Calu3 (cell line): ENCODE measurements around the gene BHMT. TPM values are rescaled to one million over a fixed set of nuclear protein-coding genes. Genes with fewer than 3 reads are reported as not detected.
"Not testable (repeated sequence)": the region's sequence is repeated elsewhere in the genome, so short reads cannot be mapped to it uniquely, and the experiment has no call there.

Experiments used
- BruUV-seq: library from RNA; stranded (reverse); fragments of 400-500 nt; replicated peaks from 2 replicates; lab custom pipeline; 2021; lab: Mats Ljungman, UMichigan
- CTCF ChIA-PET: fragments of 300-600 bp; sonication (Branson Sonifier 250); formaldehyde crosslinking; loops from one replicate; lab custom pipeline; 2022; ENCODE audit warnings: antibody characterized with exemption; lab: Charles Lee
- DNase-seq: peaks from one replicate; pipeline ENCODE4 v3.0.0; 2022
- H3K27ac Mint-ChIP-seq: one replicate; pipeline ENCODE4 v1.8.0; 2022; ENCODE audit warnings: mixed read lengths; ENCODE audit not compliant: unreplicated experiment
- H3K27me3 Mint-ChIP-seq: one replicate; pipeline ENCODE4 v1.8.0; 2022; ENCODE audit warnings: mixed read lengths; ENCODE audit not compliant: unreplicated experiment
- H3K36me3 Mint-ChIP-seq: one replicate; pipeline ENCODE4 v1.8.0; 2022; ENCODE audit warnings: mild to moderate bottlenecking, moderate library complexity, mixed read lengths; ENCODE audit not compliant: insufficient read depth, unreplicated experiment
- H3K4me1 Mint-ChIP-seq: one replicate; pipeline ENCODE4 v1.8.0; 2022; ENCODE audit warnings: mild to moderate bottlenecking, low read depth, mixed read lengths; ENCODE audit not compliant: unreplicated experiment
- H3K4me3 Mint-ChIP-seq: one replicate; pipeline ENCODE4 v1.8.0; 2022; ENCODE audit warnings: mild to moderate bottlenecking, low read depth, moderate library complexity, mixed read lengths; ENCODE audit not compliant: unreplicated experiment
- H3K9me3 Mint-ChIP-seq: one replicate; pipeline ENCODE4 v1.8.0; 2022; ENCODE audit warnings: low read depth, mixed read lengths; ENCODE audit not compliant: unreplicated experiment
- CTCF ChIP-seq: fragments of 200-600 bp; IDR thresholded peaks from one replicate; pipeline ENCODE4 v1.8.0; 2022; ENCODE audit warnings: antibody characterized with exemption; ENCODE audit not compliant: unreplicated experiment
- intact Hi-C: fragments of 100-400 bp; cut with micrococcal nuclease; formaldehyde crosslinking; loops from one replicate; pipeline ENCODE4 v1.10.0; 2022; ENCODE audit not compliant: unreplicated experiment
- total RNA-seq: library from RNA; stranded (reverse); gene quantifications from 2 replicates; pipeline ENCODE4 v1.2.3, GENCODE V29; 2022

Gene BHMT
- total RNA-seq, 1 experiment from 2014 or later = not detected

- intact Hi-C loops = no loop called here
- no peaks in the 10 kb centered on the region for H3K36me3 Mint-ChIP-seq
- no peaks in the 10 kb centered on the region for H3K9me3 Mint-ChIP-seq
- CTCF ChIA-PET = interaction anchor here (1.2 kb wide), 1 partner anchor 23 kb away, joined by 3 read pairs; no protein-coding TSS in a partner anchor
- no peaks in the 10 kb centered on the region for H3K27me3 Mint-ChIP-seq
- DNase-seq = no peak
- H3K27ac Mint-ChIP-seq = no peak overlapping the region
- BruUV-seq = no TSS peak
- H3K4me3 Mint-ChIP-seq = no peak overlapping the region
- TF ChIP-seq CTCF = no peak
- no peaks in the 10 kb centered on the region for H3K4me1 Mint-ChIP-seq
These were observed 45.7 kb downstream of the BHMT start for GRCh38 chr5:79157305-79157704.

- CTCF ChIA-PET = interaction anchor here (0.5 kb wide), 1 partner anchor 14 kb away, joined by 3 read pairs; no protein-coding TSS in a partner anchor
- DNase-seq, BruUV-seq, H3K4me1 Mint-ChIP-seq, H3K27me3 Mint-ChIP-seq, H3K36me3 Mint-ChIP-seq, H3K4me3 Mint-ChIP-seq, H3K9me3 Mint-ChIP-seq, H3K27ac Mint-ChIP-seq, intact Hi-C loops: not testable (repeated sequence)
These were observed 50.0 kb downstream of the BHMT start for GRCh38 chr5:79161647-79162046.

GRCh38 chr5:79168031-79168430 lies 56.4 kb downstream of the BHMT start:
- H3K4me1 Mint-ChIP-seq = no peaks in the 10 kb centered on the region
- no peaks in the 10 kb centered on the region for H3K27me3 Mint-ChIP-seq
- H3K27ac Mint-ChIP-seq = no peak overlapping the region
- H3K4me3 Mint-ChIP-seq = no peak overlapping the region
- peaks cover 2% of the 10 kb centered on the region for H3K9me3 Mint-ChIP-seq
- peaks cover 3% of the 10 kb centered on the region for H3K36me3 Mint-ChIP-seq
- CTCF ChIA-PET = no interaction called here
- no peak for DNase-seq
- BruUV-seq = no TSS peak
- no peak for TF ChIP-seq CTCF
- intact Hi-C loops = no loop called here

- intact Hi-C loops = no loop called here
- CTCF ChIA-PET = no interaction called here
- no TSS peak for BruUV-seq
These were observed 59.1 kb downstream of the BHMT start for GRCh38 chr5:79170661-79171060.

More at GRCh38 chr5:79170661-79171060, 59.1 kb downstream of the BHMT start:
- Mint-ChIP-seq H3K9me3 (peaks cover 2% of the 10 kb centered on the region), H3K27ac (no peak overlapping the region), H3K4me3 (no peak overlapping the region), H3K27me3 (no peaks in the 10 kb centered on the region), H3K36me3 (no peaks in the 10 kb centered on the region), H3K4me1 (peaks cover 12% of the 10 kb centered on the region)
- no peak for DNase-seq
- TF ChIP-seq CTCF = no peak
